Urinary bladder (tissue), 4 donors: ENCODE measurements around the gene NR2E3. TPM values are rescaled to one million over a fixed set of nuclear protein-coding genes. Genes with fewer than 3 reads are reported as not detected.

Experiments used
- DNase-seq: peaks from one replicate; pipeline ENCODE4 v3.0.0-alpha.2; 2015; ENCODE audit errors: extremely low spot score
- H3K27ac ChIP-seq: one replicate; pipeline ENCODE4 v1.5.1; 2013; ENCODE audit warnings: low read depth, mild to moderate bottlenecking, moderate library complexity
- H3K36me3 ChIP-seq: one replicate; pipeline ENCODE4 v1.6.1; 2013; ENCODE audit warnings: mild to moderate bottlenecking, moderate library complexity; ENCODE audit not compliant: insufficient read depth
- H3K4me1 ChIP-seq: one replicate; pipeline ENCODE4 v1.6.1; 2013; ENCODE audit warnings: mild to moderate bottlenecking, moderate library complexity; ENCODE audit not compliant: insufficient read depth
- H3K4me3 ChIP-seq: one replicate; pipeline ENCODE4 v1.5.1; 2013; ENCODE audit warnings: low read depth, low read length
- WGBS: extraction: QIAGEN DNeasy Blood & Tissue Kit; methylation state at CpG from one replicate; pipeline ENCODE4 v1.1.7; 2013; 5-methylcytosine and 5-hydroxymethylcytosine counted together
- polyA plus RNA-seq: library from polyadenylated mRNA; stranded (reverse); fragments of 200-250 nt; gene quantifications from one replicate; pipeline ENCODE4 v1.2.3, GENCODE V29; 2013
- total RNA-seq: library from RNA; depleted of rRNA; stranded (reverse); fragments of >200 nt; gene quantifications from one replicate; pipeline ENCODE4 v1.2.3, GENCODE V29; 2014
- donor health status: healthy with polysubstance abuse.
- donor health status: healthy.

NR2E3 gene
- 2.3 TPM for total RNA-seq
- polyA plus RNA-seq: 0.06 TPM

- Histone ChIP-seq H3K27ac (no peak within 1 kb of the TSS), H3K36me3 (no peaks in the 10 kb centered on the region), H3K4me3 (no peak within 1 kb of the TSS), H3K4me1 (peaks cover 3% of the 10 kb centered on the region)
- DNase-seq: no peak
- WGBS: 63% methylated on average over 16 of the region's 16 CpGs
Observed at GRCh38 chr15:71810256-71811035, at the start of gene NR2E3. Gene NR2E3 (plus strand): TSS chr15:71810554. CDS start chr15:71810744, 190 bp downstream.

- Histone ChIP-seq H3K36me3 (peaks cover 6% of the 10 kb centered on the region), H3K4me1 (no peaks in the 10 kb centered on the region), H3K27ac (no peak overlapping the region), H3K4me3 (no peak overlapping the region)
- no peak for DNase-seq
- 100% methylated on average over 1 of the region's 1 CpG for WGBS
Observed at GRCh38 chr15:71760852-71761251, 49.5 kb upstream of the NR2E3 start.

- no peak overlapping the region for H3K27ac ChIP-seq
- no peak overlapping the region for H3K4me3 ChIP-seq
- WGBS: 38% methylated on average over 3 of the region's 3 CpGs
- DNase-seq: no peak
- H3K4me1 ChIP-seq: no peaks in the 10 kb centered on the region
- peaks cover 3% of the 10 kb centered on the region for H3K36me3 ChIP-seq
Observed at GRCh38 chr15:71761649-71762048, 48.7 kb upstream of the NR2E3 start.

DNA sequence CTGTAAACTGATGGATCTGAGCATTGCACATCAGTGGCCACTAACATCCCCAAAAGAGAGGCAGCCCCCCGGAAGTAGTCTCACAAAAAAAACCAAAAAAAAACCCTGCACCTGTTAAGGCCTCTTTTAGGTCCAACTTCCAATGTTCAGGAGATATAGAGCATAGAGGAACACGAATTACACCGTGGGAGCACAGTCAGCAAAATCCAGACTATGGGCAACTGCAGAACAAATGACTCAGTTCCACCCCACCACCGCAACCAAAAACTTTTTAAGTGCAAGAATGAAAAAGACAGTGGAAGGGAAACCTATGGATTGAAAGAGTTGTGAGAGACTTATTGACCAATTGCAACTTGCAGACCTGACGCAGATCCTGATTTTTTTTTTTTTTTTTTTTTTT is 42.2 kb upstream of the NR2E3 start:
- 97% methylated on average over 5 of the region's 5 CpGs for WGBS
- no peak overlapping the region for H3K27ac ChIP-seq
- H3K4me3 ChIP-seq: no peak overlapping the region
- H3K4me1 ChIP-seq: no peaks in the 10 kb centered on the region
- peaks cover 3% of the 10 kb centered on the region for H3K36me3 ChIP-seq
- DNase-seq: no peak

- no peak for DNase-seq
- peaks cover 1% of the 10 kb centered on the region for H3K36me3 ChIP-seq
- H3K27ac ChIP-seq: no peak overlapping the region
- H3K4me3 ChIP-seq: no peak overlapping the region
- 88% methylated on average over 1 of the region's 1 CpG for WGBS
- no peaks in the 10 kb centered on the region for H3K4me1 ChIP-seq
Observed at GRCh38 chr15:71773206-71773859, 37.0 kb upstream of the NR2E3 start.

DNA sequence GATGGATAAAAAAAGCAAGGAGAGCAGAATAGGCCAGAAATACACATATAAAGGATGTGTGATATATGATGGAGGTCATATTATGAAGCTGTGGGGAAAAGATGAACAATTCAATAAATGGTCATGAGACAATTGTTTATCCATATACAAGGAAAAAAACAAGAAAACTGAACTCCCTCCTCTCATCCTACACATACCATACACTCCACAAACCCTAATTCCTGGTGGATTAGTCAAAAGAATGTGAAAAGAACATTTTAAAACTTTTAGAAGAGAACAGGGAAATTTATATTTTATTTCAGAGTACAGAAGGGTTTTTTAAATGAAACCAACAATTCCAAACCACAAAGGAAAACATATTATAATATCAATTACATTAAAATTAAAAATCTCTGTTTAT is 34.5 kb upstream of the NR2E3 start:
- Histone ChIP-seq H3K4me1 (no peaks in the 10 kb centered on the region), H3K4me3 (no peak overlapping the region), H3K27ac (no peak overlapping the region), H3K36me3 (peaks cover 1% of the 10 kb centered on the region)
- DNase-seq: no peak

DNA sequence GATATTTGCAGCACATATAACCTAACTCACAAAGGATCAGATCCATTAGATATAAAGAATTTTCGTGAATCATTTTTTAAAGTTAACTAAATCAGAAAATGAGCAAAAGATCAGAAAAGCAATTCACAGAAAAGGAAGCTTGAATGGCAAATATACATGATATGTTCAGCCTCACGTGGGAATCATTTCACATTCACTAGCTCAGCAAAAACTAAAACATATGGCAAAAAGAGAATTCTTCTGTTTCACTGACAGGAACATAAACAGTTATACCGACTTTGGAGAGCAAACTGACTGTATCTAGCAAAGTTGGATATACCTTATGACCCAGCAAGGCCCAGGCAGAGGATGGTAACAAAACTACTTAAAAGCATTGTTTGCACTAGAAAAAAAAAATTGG is 34.0 kb upstream of the NR2E3 start:
- Histone ChIP-seq H3K4me1 (no peaks in the 10 kb centered on the region), H3K36me3 (peaks cover 1% of the 10 kb centered on the region), H3K4me3 (no peak overlapping the region), H3K27ac (no peak overlapping the region)
- no peak for DNase-seq
- 67% methylated on average over 3 of the region's 3 CpGs for WGBS

DNA sequence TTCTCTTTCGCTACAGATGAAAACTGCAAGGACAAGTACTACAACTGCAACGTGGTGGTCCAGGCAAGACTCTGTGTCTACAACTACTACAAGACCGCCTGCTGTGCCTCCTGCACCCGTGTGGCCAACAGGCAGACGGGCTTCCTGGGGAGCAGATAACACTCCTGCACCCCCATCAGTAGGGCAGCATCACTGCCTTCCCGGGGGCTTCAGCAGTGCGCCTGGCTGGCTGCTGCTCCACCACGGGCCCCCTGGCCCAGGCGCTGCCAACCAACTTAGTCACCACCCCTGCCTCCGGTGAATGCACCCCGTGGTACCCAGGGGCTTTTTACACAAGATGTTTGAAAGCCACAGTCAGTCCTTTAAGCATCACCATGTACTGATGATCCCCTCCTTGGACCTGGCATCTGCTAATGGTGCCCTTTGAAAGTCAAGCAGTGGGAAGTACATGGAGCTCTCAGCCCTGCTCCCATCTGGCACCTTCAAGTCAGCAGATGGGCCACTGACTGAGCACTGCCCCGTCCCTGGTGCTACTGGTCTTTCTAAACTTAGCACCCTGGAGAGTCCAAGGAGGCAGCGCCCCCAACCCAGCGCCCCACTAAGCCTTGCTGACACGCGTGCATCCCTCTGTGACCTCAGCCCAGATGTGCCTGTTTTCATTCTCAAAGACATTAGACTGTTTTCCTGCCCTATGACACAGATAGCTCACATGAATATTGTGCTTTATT is 33.0 kb upstream of the NR2E3 start:
- 85% methylated on average over 16 of the region's 16 CpGs for WGBS
- no peak overlapping the region for H3K27ac ChIP-seq
- H3K4me3 ChIP-seq: no peak overlapping the region
- H3K4me1 ChIP-seq: no peaks in the 10 kb centered on the region
- no peak for DNase-seq
- H3K36me3 ChIP-seq: no peaks in the 10 kb centered on the region

- Histone ChIP-seq H3K36me3 (no peaks in the 10 kb centered on the region), H3K4me3 (no peak overlapping the region), H3K27ac (no peak overlapping the region), H3K4me1 (no peaks in the 10 kb centered on the region)
- 86% methylated on average over 6 of the region's 6 CpGs for WGBS
- no peak for DNase-seq
Observed at GRCh38 chr15:71779073-71779797, 31.1 kb upstream of the NR2E3 start.

GRCh38 chr15:71780115-71780976 is 30.0 kb upstream of the NR2E3 start:
- Histone ChIP-seq H3K4me1 (no peaks in the 10 kb centered on the region), H3K27ac (no peak overlapping the region), H3K4me3 (no peak overlapping the region), H3K36me3 (no peaks in the 10 kb centered on the region)
- 29% methylated on average over 13 of the region's 13 CpGs for WGBS
- DNase-seq: no peak

DNA sequence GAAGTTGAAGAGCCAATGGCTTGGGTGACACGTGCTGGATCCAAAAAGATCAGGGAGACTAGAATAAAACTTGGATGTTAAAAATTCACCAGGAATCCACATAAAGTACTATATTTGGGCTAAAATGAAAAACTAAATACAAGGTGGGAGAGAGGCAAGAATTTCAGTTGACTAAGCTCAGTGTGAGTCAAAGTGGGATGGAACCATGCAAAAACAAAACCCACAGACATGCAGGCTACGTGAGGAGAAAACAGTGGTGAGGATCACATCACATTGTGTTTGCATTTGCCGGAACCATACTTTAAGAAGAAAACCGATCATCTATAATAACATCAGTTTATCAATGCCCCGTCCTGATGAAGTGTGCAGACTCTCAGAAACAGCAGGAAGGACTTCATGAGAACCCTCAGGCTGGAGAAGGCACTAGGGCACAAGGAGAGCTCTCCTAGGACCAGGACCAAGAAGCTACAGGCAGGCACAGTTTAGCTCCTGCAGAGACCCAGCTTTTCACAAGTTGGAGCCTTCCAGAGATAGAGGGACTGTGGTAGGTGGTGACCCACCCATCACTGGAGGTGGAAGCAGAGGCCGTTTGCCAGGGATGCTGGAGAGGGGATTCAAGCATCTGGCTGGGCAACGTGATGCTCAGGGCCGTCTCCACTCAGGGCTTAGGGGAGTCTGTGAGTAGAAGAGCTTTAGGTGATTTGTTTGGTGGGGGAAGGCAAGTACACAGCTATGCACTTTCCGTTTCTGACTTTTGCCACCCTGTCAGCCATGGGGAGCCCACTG is 29.0 kb upstream of the NR2E3 start:
- Histone ChIP-seq H3K27ac (no peak overlapping the region), H3K4me1 (no peaks in the 10 kb centered on the region), H3K36me3 (no peaks in the 10 kb centered on the region), H3K4me3 (no peak overlapping the region)
- no peak for DNase-seq
- 82% methylated on average over 9 of the region's 9 CpGs for WGBS

DNA sequence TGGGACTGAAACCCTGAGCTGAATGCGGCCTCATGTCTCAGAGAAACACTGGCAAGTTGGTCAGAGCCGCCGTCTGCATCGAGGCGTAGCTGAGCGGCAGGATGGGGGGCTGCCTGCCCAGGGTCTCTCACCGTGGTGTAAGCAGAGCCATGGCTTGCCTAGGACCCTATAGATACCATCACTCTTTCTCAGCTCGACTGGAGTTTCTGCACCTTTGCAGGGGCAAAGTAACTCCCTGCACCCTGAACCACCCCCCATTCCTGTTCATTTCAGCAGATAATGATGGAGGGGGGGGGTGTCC is 28.4 kb upstream of the NR2E3 start:
- H3K4me3 ChIP-seq: no peak overlapping the region
- 80% methylated on average over 8 of the region's 8 CpGs for WGBS
- no peaks in the 10 kb centered on the region for H3K36me3 ChIP-seq
- H3K27ac ChIP-seq: no peak overlapping the region
- no peaks in the 10 kb centered on the region for H3K4me1 ChIP-seq
- no peak for DNase-seq
